ENCODE measurements around the gene CASP7.

- no peak for TF ChIP-seq CTCF (IDR thresholded peaks at IDR 0.05)
- no peak for TF ChIP-seq POLR2A (IDR thresholded peaks at IDR 0.05)
Observed at GRCh38 chr10:113776553-113776952, 96.8 kb downstream of the CASP7 start.

Measured in prostate gland (tissue), 2 donors.